ENCODE results near the gene NUDT21.

NUDT21 gene

DNA sequence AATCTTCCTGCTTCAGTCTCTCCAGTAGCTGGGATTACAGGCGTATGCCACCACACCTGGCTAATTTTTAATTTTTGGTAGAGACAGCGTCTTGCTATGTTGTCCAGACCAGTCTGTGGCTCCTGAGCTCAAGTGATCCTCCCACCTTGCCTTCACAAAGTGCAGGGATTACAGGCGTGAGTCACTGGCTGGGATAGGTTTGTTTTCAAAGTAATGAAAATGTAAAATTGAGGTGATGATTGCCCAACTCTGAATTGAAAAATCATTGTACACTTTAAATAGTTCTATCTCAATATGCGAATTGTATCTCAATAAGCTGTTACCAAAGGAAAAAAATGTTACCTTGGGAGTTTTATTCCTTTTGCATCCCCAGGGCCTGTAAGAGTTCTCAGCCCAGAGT is 24.5 kb downstream of the NUDT21 start:
- in situ Hi-C loops (cut with HindIII; ENCODE audit: low sequenced_read_pairs): no loop called here
- H3K4me3 ChIP-seq (ENCODE audit: low read depth, low read length): no peak overlapping the region
- TF ChIP-seq, protein P1, sequence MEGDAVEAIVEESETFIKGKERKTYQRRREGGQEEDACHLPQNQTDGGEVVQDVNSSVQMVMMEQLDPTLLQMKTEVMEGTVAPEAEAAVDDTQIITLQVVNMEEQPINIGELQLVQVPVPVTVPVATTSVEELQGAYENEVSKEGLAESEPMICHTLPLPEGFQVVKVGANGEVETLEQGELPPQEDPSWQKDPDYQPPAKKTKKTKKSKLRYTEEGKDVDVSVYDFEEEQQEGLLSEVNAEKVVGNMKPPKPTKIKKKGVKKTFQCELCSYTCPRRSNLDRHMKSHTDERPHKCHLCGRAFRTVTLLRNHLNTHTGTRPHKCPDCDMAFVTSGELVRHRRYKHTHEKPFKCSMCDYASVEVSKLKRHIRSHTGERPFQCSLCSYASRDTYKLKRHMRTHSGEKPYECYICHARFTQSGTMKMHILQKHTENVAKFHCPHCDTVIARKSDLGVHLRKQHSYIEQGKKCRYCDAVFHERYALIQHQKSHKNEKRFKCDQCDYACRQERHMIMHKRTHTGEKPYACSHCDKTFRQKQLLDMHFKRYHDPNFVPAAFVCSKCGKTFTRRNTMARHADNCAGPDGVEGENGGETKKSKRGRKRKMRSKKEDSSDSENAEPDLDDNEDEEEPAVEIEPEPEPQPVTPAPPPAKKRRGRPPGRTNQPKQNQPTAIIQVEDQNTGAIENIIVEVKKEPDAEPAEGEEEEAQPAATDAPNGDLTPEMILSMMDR (IDR thresholded peaks at IDR 0.05; ENCODE audit: low read depth, low read length, missing control alignments): no peak
- no peak for DNase-seq (ENCODE audit: low read depth)

DNA sequence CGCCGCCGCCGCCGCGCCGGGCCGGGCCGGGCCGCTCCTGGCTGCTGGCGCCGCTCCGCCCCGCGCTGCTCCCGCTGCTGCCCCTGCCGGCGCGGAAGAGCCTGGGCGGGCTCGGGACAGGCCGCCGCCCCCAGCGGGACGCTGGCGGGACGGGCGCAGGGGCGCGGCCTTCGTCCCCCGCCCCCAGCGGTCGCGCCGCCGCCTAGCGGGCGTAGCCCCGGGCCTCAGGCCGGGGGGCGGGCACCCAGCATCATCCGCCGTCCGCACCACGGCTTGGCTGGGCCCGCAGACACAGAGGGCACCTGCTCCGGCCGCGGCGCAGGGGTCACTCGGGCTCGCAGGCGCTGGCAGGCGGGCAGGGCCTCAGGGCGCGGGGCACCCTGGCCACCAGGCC is 25.7 kb downstream of the NUDT21 start, which contains the start of gene AMFR:
Gene AMFR, minus strand, starts transcription at position 107 of the 394 bp plus-strand sequence. CDS start 218 bp downstream, outside the sequence.
- H3K4me3 ChIP-seq (ENCODE audit: low read depth, low read length): peak within 1 kb of the TSS; percentile 49
- TF ChIP-seq, protein P1 (IDR thresholded peaks at IDR 0.05; ENCODE audit: low read depth, low read length, missing control alignments): peak; percentile 19
- peak; percentile 18 for DNase-seq (ENCODE audit: low read depth)
- in situ Hi-C loops (cut with HindIII; ENCODE audit: low sequenced_read_pairs): no loop called here

DNA sequence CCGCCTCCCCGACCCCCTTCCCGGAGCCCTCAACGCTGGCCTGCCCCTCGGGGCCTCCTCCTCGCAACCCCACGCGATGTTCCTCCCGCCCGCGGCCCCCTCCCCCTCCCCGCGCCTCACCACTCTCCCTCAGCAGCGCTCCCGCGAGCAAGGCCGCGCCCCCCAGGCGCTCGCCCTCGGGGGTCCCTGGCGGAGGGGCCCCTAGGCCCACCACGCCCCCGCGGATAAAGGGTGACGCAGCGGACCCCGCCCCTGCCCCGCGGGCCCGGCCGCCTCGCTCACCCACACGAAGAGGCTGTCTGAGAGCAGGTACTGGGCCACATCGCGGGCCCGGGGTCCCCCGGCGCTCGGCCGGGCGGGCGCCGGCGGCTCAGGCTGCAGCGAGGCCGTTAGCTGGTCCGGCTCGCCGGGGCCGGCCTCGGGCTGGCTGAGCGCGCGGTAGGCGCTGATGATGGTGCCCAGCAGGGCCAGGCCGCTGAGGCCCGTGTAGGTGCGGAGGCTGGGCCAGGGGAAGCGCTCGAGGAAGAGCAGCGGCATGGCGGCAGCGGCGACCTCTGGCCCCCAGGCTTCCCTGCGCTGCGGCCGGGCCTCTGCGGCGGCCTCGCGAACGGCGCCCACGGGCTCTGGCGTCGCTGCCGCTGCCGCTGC is 26.2 kb downstream of the NUDT21 start:
- H3K4me3 ChIP-seq (ENCODE audit: low read depth, low read length): peak overlapping the region; percentile 49
- in situ Hi-C loops (cut with HindIII; ENCODE audit: low sequenced_read_pairs): no loop called here
- DNase-seq (ENCODE audit: low read depth): no peak
- TF ChIP-seq, protein P1 (IDR thresholded peaks at IDR 0.05; ENCODE audit: low read depth, low read length, missing control alignments): no peak

DNA sequence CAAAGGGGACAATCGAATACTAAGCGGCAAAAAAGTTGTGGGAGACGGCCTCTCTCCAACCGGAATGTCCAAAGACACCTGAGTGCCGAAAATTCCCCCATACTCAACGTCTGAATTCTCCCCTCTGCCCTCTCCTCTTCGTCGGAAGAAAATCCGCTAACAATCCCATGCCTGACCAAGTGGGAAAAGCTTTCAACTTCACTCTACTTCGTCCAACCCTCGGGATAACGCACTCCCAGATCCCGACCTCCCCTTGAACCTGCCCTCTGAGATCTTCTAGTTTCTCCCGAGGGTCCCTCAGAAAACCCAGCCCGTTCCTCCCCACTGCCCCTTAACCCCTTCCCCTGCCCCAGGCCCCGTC is 26.7 kb downstream of the NUDT21 start:
- H3K4me3 ChIP-seq (ENCODE audit: low read depth, low read length): peak overlapping the region; percentile 49
- in situ Hi-C loops (cut with HindIII; ENCODE audit: low sequenced_read_pairs): no loop called here
- TF ChIP-seq, protein P1 (IDR thresholded peaks at IDR 0.05; ENCODE audit: low read depth, low read length, missing control alignments): no peak
- no peak for DNase-seq (ENCODE audit: low read depth)

DNA sequence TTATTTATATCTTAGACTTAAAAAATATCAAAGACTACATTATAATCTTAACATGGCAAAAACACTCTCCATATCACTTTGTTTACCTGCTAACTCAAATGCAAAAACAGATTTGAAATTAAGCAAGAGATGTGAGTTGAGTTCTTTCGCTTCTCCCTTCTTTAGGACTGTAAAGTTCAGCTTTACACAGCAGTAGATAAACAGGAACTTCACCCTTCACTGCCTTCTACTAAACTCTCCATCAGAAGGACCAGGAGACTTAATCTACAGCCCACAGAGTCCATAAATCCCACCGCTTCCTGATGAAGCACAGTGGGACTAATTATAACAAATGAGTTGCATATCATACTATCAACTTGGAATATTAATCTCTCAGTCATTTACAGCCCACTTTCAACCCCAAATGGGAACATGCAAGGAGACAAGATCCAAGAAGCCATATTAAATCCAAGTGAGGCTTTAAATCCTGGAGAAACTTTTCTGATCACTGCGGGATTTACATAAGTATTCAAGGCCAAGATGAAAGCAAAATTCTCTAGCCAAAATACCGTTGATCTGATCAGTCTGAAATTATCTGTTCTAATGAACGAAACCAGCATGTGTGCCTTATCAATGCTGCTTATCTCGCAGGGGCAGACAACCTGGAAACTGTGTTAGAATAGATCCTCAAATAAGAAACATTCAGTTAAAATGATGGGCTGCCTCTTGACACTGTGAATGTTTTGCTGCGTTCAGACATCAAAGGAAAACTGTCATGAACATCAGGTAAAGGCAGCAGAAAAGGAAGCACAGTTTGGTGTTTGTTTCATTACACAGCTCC is 27.3 kb downstream of the NUDT21 start:
- peak overlapping the region; percentile 49 for H3K4me3 ChIP-seq (ENCODE audit: low read depth, low read length)
- TF ChIP-seq, protein P1 (IDR thresholded peaks at IDR 0.05; ENCODE audit: low read depth, low read length, missing control alignments): no peak
- no peak for DNase-seq (ENCODE audit: low read depth)
- in situ Hi-C loops (cut with HindIII; ENCODE audit: low sequenced_read_pairs): no loop called here

DNA sequence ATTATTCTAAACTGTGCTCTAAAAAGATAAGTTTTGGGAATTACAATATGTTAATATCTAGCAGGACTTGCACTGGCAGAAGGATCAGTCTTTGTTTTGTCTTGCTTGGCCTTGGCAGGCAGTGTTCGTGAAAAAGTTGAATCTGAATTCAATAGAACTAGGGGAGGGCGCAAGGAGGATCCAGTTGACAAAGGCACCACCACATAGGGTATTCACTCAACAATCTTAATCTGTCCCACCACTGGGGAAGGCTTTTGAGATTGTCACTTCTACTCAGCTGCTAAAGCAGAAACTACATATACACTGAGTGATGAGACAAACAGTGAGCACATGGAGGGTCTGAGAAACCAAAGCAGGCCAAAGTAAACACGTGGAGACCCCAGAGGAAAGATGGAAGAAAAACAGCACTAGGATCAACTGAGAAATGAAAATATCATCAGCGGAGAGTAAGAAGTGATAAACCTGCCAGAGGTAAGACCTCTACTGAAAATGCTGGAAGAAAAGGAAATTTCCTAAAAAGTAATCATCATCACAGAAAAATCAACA is 28.2 kb downstream of the NUDT21 start:
- in situ Hi-C loops (cut with HindIII; ENCODE audit: low sequenced_read_pairs): no loop called here
- TF ChIP-seq, protein P1 (IDR thresholded peaks at IDR 0.05; ENCODE audit: low read depth, low read length, missing control alignments): no peak
- H3K4me3 ChIP-seq (ENCODE audit: low read depth, low read length): no peak overlapping the region
- DNase-seq (ENCODE audit: low read depth): no peak

Measured in astrocyte of the cerebellum (primary cell).